B cell (primary cell): ENCODE measurements around the gene MUC4. TPM values are rescaled to one million over a fixed set of nuclear protein-coding genes. Genes with fewer than 3 reads are reported as not detected.

Experiments used
- ATAC-seq: fragments of 200-7000 bp; cut with Tn5 transposase; one replicate; pipeline ENCODE4 v1.10.0; 2021; ENCODE audit warnings: low read depth, mild to moderate bottlenecking, moderate number of reproducible peaks, moderate library complexity
- CTCF ChIA-PET: fragments of 350-600 bp; sonication (Branson Sonifier 250); formaldehyde crosslinking; loops from one replicate; lab custom pipeline; 2021; ENCODE audit warnings: antibody characterized with exemption, inconsistent platforms; lab: Charles Lee
- POLR2A ChIA-PET: fragments of 350-600 bp; sonication (Branson Sonifier 250); formaldehyde crosslinking; loops from one replicate; lab custom pipeline; 2021; ENCODE audit warnings: antibody characterized with exemption; lab: Charles Lee
- DNase-seq: peaks from one replicate; pipeline ENCODE4 v3.0.0; 2013
- H2AFZ ChIP-seq: 2 replicates; pipeline ENCODE4 v1.6.1; 2012; ENCODE audit warnings: mild to moderate bottlenecking, low read depth, low read length; ENCODE audit not compliant: insufficient read depth, poor library complexity, severe bottlenecking
- H3K27ac ChIP-seq, 2 donors: 1 replicate in 1 of 2; 2 replicates in 1 of 2; pipeline ENCODE4 v1.5.1; 2012 to 2013; ENCODE audit warnings: low read length in 2 of 2, mild to moderate bottlenecking in 2 of 2, moderate library complexity in 1 of 2
- H3K27me3 ChIP-seq, 4 experiments: fragments of 200-600 bp in 1 of 4; sonication (generic) in 1 of 4; replicated peaks in 1 of 4; 1 replicate in 2 of 4; 2 replicates in 2 of 4; pipeline versions ENCODE4 v1.6.1 to v1.7.0; 2013 to 2016; ENCODE audit warnings: low read length in 3 of 4, mild to moderate bottlenecking in 2 of 4, mixed read lengths in 1 of 4, moderate library complexity in 1 of 4; ENCODE audit not compliant: insufficient read depth in 4 of 4, control insufficient read depth in 3 of 4; ENCODE audit errors: control extremely low read depth in 1 of 4
- H3K36me3 ChIP-seq, 2 experiments: replicated peaks in 1 of 2; 1 replicate in 1 of 2; 2 replicates in 1 of 2; pipeline versions ENCODE4 v1.6.1 to v1.7.1; 2013; ENCODE audit warnings: low read length in 1 of 2; ENCODE audit not compliant: insufficient read depth in 2 of 2, control insufficient read depth in 1 of 2; ENCODE audit errors: control extremely low read depth in 1 of 2, extremely low read depth in 1 of 2
- H3K4me1 ChIP-seq, 2 donors: fragments of 200-600 bp in 1 of 2; sonication (generic) in 1 of 2; 1 replicate in 1 of 2; 2 replicates in 1 of 2; pipeline versions ENCODE4 v1.5.1 to v1.6.1; 2013 to 2017; ENCODE audit warnings: low read length in 2 of 2; ENCODE audit not compliant: control insufficient read depth in 2 of 2, insufficient read depth in 2 of 2
- H3K4me2 ChIP-seq: replicated peaks from 2 replicates; pipeline ENCODE3; 2012; ENCODE audit warnings: mild to moderate bottlenecking, low read depth, low read length; ENCODE audit not compliant: poor library complexity, severe bottlenecking
- H3K4me3 ChIP-seq, 5 experiments: fragments of 200-600 bp in 1 of 5; sonication (generic) in 1 of 5; 1 replicate in 3 of 5; 2 replicates in 2 of 5; pipeline versions ENCODE4 v1.5.1 to v1.7.0; 2011 to 2016; ENCODE audit warnings: low read length in 4 of 5, mild to moderate bottlenecking in 4 of 5, low read depth in 2 of 5, control low read depth in 1 of 5, moderate library complexity in 1 of 5; ENCODE audit not compliant: insufficient read depth in 1 of 5; ENCODE audit errors: control extremely low read depth in 1 of 5, extremely low read depth in 1 of 5
- H3K79me2 ChIP-seq: fragments of 200-600 bp; sonication (generic); one replicate; pipeline ENCODE4 v1.6.0; 2016; ENCODE audit warnings: low read length; ENCODE audit not compliant: control insufficient read depth, insufficient read depth
- H3K9ac ChIP-seq: fragments of 200-600 bp; sonication (generic); 2 replicates; pipeline ENCODE4 v1.6.1; 2017; ENCODE audit warnings: mild to moderate bottlenecking, low read length, moderate library complexity
- H3K9me3 ChIP-seq, 3 donors: one replicate each; pipeline versions ENCODE4 v1.6.1 to v1.7.1; 2013; ENCODE audit warnings: low read length in 2 of 3; ENCODE audit not compliant: control insufficient read depth in 2 of 3, insufficient read depth in 1 of 3; ENCODE audit errors: control extremely low read depth in 1 of 3
- H4K20me1 ChIP-seq: 2 replicates; pipeline ENCODE4 v1.6.0; 2012; ENCODE audit warnings: mild to moderate bottlenecking, low read length; ENCODE audit not compliant: insufficient read depth, control insufficient read depth, poor library complexity, severe bottlenecking
- H3K27ac Mint-ChIP-seq: one replicate; pipeline ENCODE4 v1.8.0; 2021; ENCODE audit warnings: mixed read lengths
- H3K27me3 Mint-ChIP-seq: one replicate; pipeline ENCODE4 v1.8.0; 2021; ENCODE audit warnings: mixed read lengths
- H3K4me1 Mint-ChIP-seq: one replicate; pipeline ENCODE4 v1.8.0; 2021; ENCODE audit warnings: mixed read lengths
- H3K4me3 Mint-ChIP-seq: one replicate; pipeline ENCODE4 v1.8.0; 2021; ENCODE audit warnings: mixed read lengths
- H3K9me3 Mint-ChIP-seq: one replicate; pipeline ENCODE4 v1.8.0; 2022; ENCODE audit warnings: mixed read lengths; ENCODE audit not compliant: insufficient read depth
- CTCF ChIP-seq: fragments of 200-600 bp; IDR thresholded peaks from one replicate; pipeline ENCODE4 v1.8.0; 2022; ENCODE audit warnings: antibody characterized with exemption, mild to moderate bottlenecking
- EZH2 ChIP-seq: IDR thresholded peaks from 2 replicates; pipeline ENCODE4 v1.6.1; 2012; ENCODE audit warnings: borderline replicate concordance, low read depth, mild to moderate bottlenecking, moderate library complexity, low read length; ENCODE audit not compliant: insufficient read depth, poor library complexity, severe bottlenecking
- WGBS: methylation state at CpG from one replicate; pipeline ENCODE4 v1.1.5; 2013; ENCODE audit warnings: missing lambda C conversion rate; ENCODE audit not compliant: insufficient coverage; 5-methylcytosine and 5-hydroxymethylcytosine counted together
- intact Hi-C: fragments of 100-400 bp; cut with micrococcal nuclease; formaldehyde crosslinking; loops from one replicate; pipeline ENCODE4 v1.10.0; 2022
- polyA plus RNA-seq: library from polyadenylated mRNA; depleted of rRNA; stranded (reverse); fragments of >200 nt; gene quantifications from 2 replicates; pipeline ENCODE4 v1.2.3, GENCODE V29; 2012
- total RNA-seq, 2 donors: library from RNA; stranded (reverse); fragments of 120-200 nt in 1 of 2; gene quantifications; 1 replicate in 1 of 2; 2 replicates in 1 of 2; pipeline versions ENCODE4 v1.2.3 to v1.2.4, GENCODE V29; 2013 to 2022

The MUC4 gene
- total and polyA plus RNA-seq, 2 donors (not counting 1 experiment from before 2014, with no cell fraction given), result 0.22 to 1.2 TPM

GRCh38 chr3:195698647-195699387 is 112.9 kb downstream of the MUC4 start:
- Histone ChIP-seq H3K4me1 (no peaks in the 10 kb centered on the region), H3K79me2 (no peaks in the 10 kb centered on the region), H3K4me2 (no peak overlapping the region), H3K36me3 (peaks cover 1 to 26% of the 10 kb centered on the region in 2 experiments), H4K20me1 (no peaks in the 10 kb centered on the region), H3K4me3 (no peak overlapping the region), H3K9ac (no peak overlapping the region), H3K9me3 (no peaks in the 10 kb centered on the region), H3K27me3 (no peaks in the 10 kb centered on the region), H3K27ac (no peak overlapping the region), H2AFZ (no peak overlapping the region)
- Mint-ChIP-seq H3K27me3 (no peaks in the 10 kb centered on the region), H3K4me3 (no peak overlapping the region), H3K9me3 (no peaks in the 10 kb centered on the region), H3K27ac (no peak overlapping the region), H3K4me1 (peaks cover 7% of the 10 kb centered on the region)
- ATAC-seq (no peak), DNase-seq (no peak)
- 97% methylated on average over 5 of the region's 5 CpGs for WGBS
- CTCF ChIA-PET, result no interaction called here
- intact Hi-C loops, result no loop called here
- TF ChIP-seq EZH2 (no peak), CTCF (no peak)
- POLR2A ChIA-PET, result no interaction called here

DNA sequence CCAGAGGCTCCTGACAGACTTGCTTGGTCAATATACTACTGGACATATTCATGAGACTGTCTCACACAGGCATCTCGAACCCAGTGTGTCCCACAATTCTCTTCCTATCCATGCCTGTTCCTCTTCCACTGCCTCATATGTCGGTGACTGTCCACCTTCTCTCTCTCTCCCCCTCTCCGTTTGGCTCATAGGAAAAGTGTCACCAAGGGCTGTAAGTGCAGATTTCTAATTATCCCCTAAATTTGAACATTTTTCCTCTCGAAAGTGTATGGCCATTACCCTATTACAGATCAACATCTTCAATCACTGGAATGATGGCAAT is 113.4 kb downstream of the MUC4 start:
- ATAC-seq, result no peak
- ChIA-PET POLR2A (no interaction called here), CTCF (no interaction called here)
- 98% methylated on average over 4 of the region's 4 CpGs for WGBS
- Histone ChIP-seq H3K9ac (no peak overlapping the region), H3K36me3 (peaks cover 1 to 26% of the 10 kb centered on the region in 2 experiments), H3K4me2 (no peak overlapping the region), H4K20me1 (no peaks in the 10 kb centered on the region), H2AFZ (no peak overlapping the region), H3K4me3 (no peak overlapping the region), H3K9me3 (no peaks in the 10 kb centered on the region), H3K27ac (no peak overlapping the region), H3K79me2 (no peaks in the 10 kb centered on the region), H3K27me3 (no peaks in the 10 kb centered on the region), H3K4me1 (no peaks in the 10 kb centered on the region)
- TF ChIP-seq EZH2 (no peak), CTCF (no peak)
- intact Hi-C loops, result no loop called here
- H3K4me3 Mint-ChIP-seq, result no peak overlapping the region
- no peak overlapping the region for H3K27ac Mint-ChIP-seq
- no peak for DNase-seq
- H3K4me1 Mint-ChIP-seq, result peaks cover 7% of the 10 kb centered on the region
- no peaks in the 10 kb centered on the region for H3K27me3 Mint-ChIP-seq
- no peaks in the 10 kb centered on the region for H3K9me3 Mint-ChIP-seq
